ENCODE results near the gene TRIM10.

GRCh38 chr6:30167101-30167500 is 6.1 kb upstream of the TRIM10 start:
- TF ChIP-seq CTCF (conservative IDR thresholded peaks at IDR 0.05 in 1 of 2, IDR thresholded peaks at IDR 0.05 in 1 of 2; ENCODE audit: low read depth in 1 of 2, low read length in 2 of 2) (no peak), EZH2 (IDR thresholded peaks at IDR 0.05; ENCODE audit: low read length, missing control alignments) (no peak)
